ENCODE data around the gene KCNJ3.

The KCNJ3 gene

GRCh38 chr2:154720651-154721050 is 22.2 kb downstream of the KCNJ3 start:
- no peak for ATAC-seq (replicated peaks)
- H3K4me3 Mint-ChIP-seq, result no peak overlapping the region

GRCh38 chr2:154724194-154724797 is 25.8 kb downstream of the KCNJ3 start:
- H3K4me1 Mint-ChIP-seq (ENCODE audit: low read depth in 2 of 2), result no peaks in the 10 kb centered on the region
- no peaks in the 10 kb centered on the region for H3K27me3 Mint-ChIP-seq
- ATAC-seq (replicated peaks) (no peak), DNase-seq (no peak)
- H3K4me3 Mint-ChIP-seq, result no peak overlapping the region
- H3K27ac Mint-ChIP-seq, result no peak overlapping the region
- H3K9me3 Mint-ChIP-seq, result peaks cover 7 to 25% of the 10 kb centered on the region in 2 donors
- H3K36me3 Mint-ChIP-seq (ENCODE audit: insufficient read depth), result no peaks in the 10 kb centered on the region

More at GRCh38 chr2:154720651-154721050, 22.2 kb downstream of the KCNJ3 start:
- H3K9me3 Mint-ChIP-seq, result peaks cover 7 to 20% of the 10 kb centered on the region in 2 donors
- no peaks in the 10 kb centered on the region for H3K4me1 Mint-ChIP-seq (ENCODE audit: low read depth in 2 of 2)
- no peaks in the 10 kb centered on the region for H3K36me3 Mint-ChIP-seq (ENCODE audit: insufficient read depth)
- DNase-seq, result no peak
- H3K27me3 Mint-ChIP-seq, result no peaks in the 10 kb centered on the region
- H3K27ac Mint-ChIP-seq, result no peak overlapping the region

- H3K4me1 Mint-ChIP-seq (ENCODE audit: low read depth in 2 of 2), result no peaks in the 10 kb centered on the region
- no peak overlapping the region for H3K4me3 Mint-ChIP-seq
- no peak overlapping the region for H3K27ac Mint-ChIP-seq
- ATAC-seq (replicated peaks) (no peak), DNase-seq (no peak)
- H3K36me3 Mint-ChIP-seq (ENCODE audit: insufficient read depth), result no peaks in the 10 kb centered on the region
- H3K9me3 Mint-ChIP-seq, result peaks cover 10 to 28% of the 10 kb centered on the region in 2 donors
- no peaks in the 10 kb centered on the region for H3K27me3 Mint-ChIP-seq
Observed at GRCh38 chr2:154740361-154740760, 41.9 kb downstream of the KCNJ3 start.

GRCh38 chr2:154758871-154759270 is 60.4 kb downstream of the KCNJ3 start:
- no peak overlapping the region for H3K27ac Mint-ChIP-seq
- no peaks in the 10 kb centered on the region for H3K36me3 Mint-ChIP-seq (ENCODE audit: insufficient read depth)
- H3K4me3 Mint-ChIP-seq, result no peak overlapping the region
- ATAC-seq (replicated peaks) (no peak), DNase-seq (no peak)
- H3K4me1 Mint-ChIP-seq (ENCODE audit: low read depth in 2 of 2), result no peaks in the 10 kb centered on the region
- H3K27me3 Mint-ChIP-seq, result no peaks in the 10 kb centered on the region
- no peaks in the 10 kb centered on the region for H3K9me3 Mint-ChIP-seq

- Mint-ChIP-seq H3K4me1 (ENCODE audit: low read depth in 2 of 2) (no peaks in the 10 kb centered on the region), H3K9me3 (no peaks in the 10 kb centered on the region), H3K27me3 (no peaks in the 10 kb centered on the region), H3K27ac (no peak overlapping the region), H3K36me3 (ENCODE audit: insufficient read depth) (no peaks in the 10 kb centered on the region), H3K4me3 (no peak overlapping the region)
- ATAC-seq (replicated peaks), result no peak
- DNase-seq, result no peak
Observed at GRCh38 chr2:154762638-154763037, 64.1 kb downstream of the KCNJ3 start.

- H3K4me1 Mint-ChIP-seq (ENCODE audit: low read depth in 2 of 2), result no peaks in the 10 kb centered on the region
- H3K27me3 Mint-ChIP-seq, result no peaks in the 10 kb centered on the region
- ATAC-seq (replicated peaks), result no peak
- H3K27ac Mint-ChIP-seq, result no peak overlapping the region
- H3K4me3 Mint-ChIP-seq, result no peak overlapping the region
- peaks cover 2 to 7% of the 10 kb centered on the region in 2 donors for H3K9me3 Mint-ChIP-seq
- no peak for DNase-seq
- peaks cover 2% of the 10 kb centered on the region for H3K36me3 Mint-ChIP-seq (ENCODE audit: insufficient read depth)
Observed at GRCh38 chr2:154771664-154772284, 73.3 kb downstream of the KCNJ3 start.

GRCh38 chr2:154776825-154777224 is 78.3 kb downstream of the KCNJ3 start:
- Mint-ChIP-seq H3K4me3 (no peak overlapping the region), H3K9me3 (peaks cover 4 to 21% of the 10 kb centered on the region in 2 donors), H3K27me3 (no peaks in the 10 kb centered on the region), H3K36me3 (ENCODE audit: insufficient read depth) (peaks cover 2% of the 10 kb centered on the region), H3K27ac (no peak overlapping the region), H3K4me1 (ENCODE audit: low read depth in 2 of 2) (no peaks in the 10 kb centered on the region)
- ATAC-seq (replicated peaks) (no peak), DNase-seq (no peak)

GRCh38 chr2:154794406-154794805 is 95.9 kb downstream of the KCNJ3 start:
- DNase-seq (no peak), ATAC-seq (replicated peaks) (no peak)
- no peaks in the 10 kb centered on the region for H3K36me3 Mint-ChIP-seq (ENCODE audit: insufficient read depth)
- H3K27me3 Mint-ChIP-seq, result no peaks in the 10 kb centered on the region
- no peaks in the 10 kb centered on the region for H3K4me1 Mint-ChIP-seq (ENCODE audit: low read depth in 2 of 2)
- H3K27ac Mint-ChIP-seq, result no peak overlapping the region
- H3K4me3 Mint-ChIP-seq, result no peak overlapping the region
- H3K9me3 Mint-ChIP-seq, result peaks cover 0 to 12% of the 10 kb centered on the region in 2 donors

GRCh38 chr2:154795651-154796050 is 97.2 kb downstream of the KCNJ3 start:
- Mint-ChIP-seq H3K27ac (no peak overlapping the region), H3K4me3 (no peak overlapping the region), H3K4me1 (ENCODE audit: low read depth in 2 of 2) (no peaks in the 10 kb centered on the region), H3K27me3 (no peaks in the 10 kb centered on the region), H3K9me3 (peaks cover 0 to 9% of the 10 kb centered on the region in 2 donors), H3K36me3 (ENCODE audit: insufficient read depth) (no peaks in the 10 kb centered on the region)
- DNase-seq (no peak), ATAC-seq (replicated peaks) (no peak)

GRCh38 chr2:154804451-154804850 is 106.0 kb downstream of the KCNJ3 start:
- no peaks in the 10 kb centered on the region for H3K4me1 Mint-ChIP-seq (ENCODE audit: low read depth in 2 of 2)
- no peak for ATAC-seq (replicated peaks)
- H3K4me3 Mint-ChIP-seq, result no peak overlapping the region
- no peaks in the 10 kb centered on the region for H3K27me3 Mint-ChIP-seq
- DNase-seq, result no peak
- no peaks in the 10 kb centered on the region for H3K36me3 Mint-ChIP-seq (ENCODE audit: insufficient read depth)
- H3K9me3 Mint-ChIP-seq, result no peaks in the 10 kb centered on the region
- H3K27ac Mint-ChIP-seq, result no peak overlapping the region

- no peaks in the 10 kb centered on the region for H3K36me3 Mint-ChIP-seq (ENCODE audit: insufficient read depth)
Observed at GRCh38 chr2:154813636-154814035, 115.1 kb downstream of the KCNJ3 start.

GRCh38 chr2:154814856-154815255 is 116.4 kb downstream of the KCNJ3 start:
- ATAC-seq (replicated peaks) (no peak), DNase-seq (no peak)
- Mint-ChIP-seq H3K27me3 (no peaks in the 10 kb centered on the region), H3K36me3 (ENCODE audit: insufficient read depth) (no peaks in the 10 kb centered on the region), H3K4me3 (no peak overlapping the region), H3K4me1 (ENCODE audit: low read depth in 2 of 2) (no peaks in the 10 kb centered on the region), H3K27ac (no peak overlapping the region), H3K9me3 (peaks cover 0 to 2% of the 10 kb centered on the region in 2 donors)

More at GRCh38 chr2:154813636-154814035, 115.1 kb downstream of the KCNJ3 start:
- DNase-seq (no peak), ATAC-seq (replicated peaks) (no peak)
- Mint-ChIP-seq H3K9me3 (peaks cover 0 to 2% of the 10 kb centered on the region in 2 donors), H3K4me3 (no peak overlapping the region), H3K4me1 (ENCODE audit: low read depth in 2 of 2) (no peaks in the 10 kb centered on the region), H3K27ac (no peak overlapping the region), H3K27me3 (no peaks in the 10 kb centered on the region)

GRCh38 chr2:154825358-154825757 is 126.9 kb downstream of the KCNJ3 start:
- no peak overlapping the region for H3K4me3 Mint-ChIP-seq
- H3K9me3 Mint-ChIP-seq, result peaks cover 6 to 12% of the 10 kb centered on the region in 2 donors
- ATAC-seq (replicated peaks) (no peak), DNase-seq (no peak)
- no peaks in the 10 kb centered on the region for H3K4me1 Mint-ChIP-seq (ENCODE audit: low read depth in 2 of 2)
- H3K27ac Mint-ChIP-seq, result no peak overlapping the region
- no peaks in the 10 kb centered on the region for H3K27me3 Mint-ChIP-seq
- no peaks in the 10 kb centered on the region for H3K36me3 Mint-ChIP-seq (ENCODE audit: insufficient read depth)

- Mint-ChIP-seq H3K9me3 (peaks cover 11 to 14% of the 10 kb centered on the region in 2 donors), H3K36me3 (ENCODE audit: insufficient read depth) (no peaks in the 10 kb centered on the region), H3K27me3 (no peaks in the 10 kb centered on the region), H3K27ac (no peak overlapping the region), H3K4me1 (ENCODE audit: low read depth in 2 of 2) (no peaks in the 10 kb centered on the region), H3K4me3 (no peak overlapping the region)
- no peak for DNase-seq
- ATAC-seq (replicated peaks), result no peak
Observed at GRCh38 chr2:154826827-154827226, 128.3 kb downstream of the KCNJ3 start.
